Kidney (tissue), 14 donors: Measurements from ENCODE around the gene PNPLA5. TPM values are rescaled to one million over a fixed set of nuclear protein-coding genes. Genes with fewer than 3 reads are reported as not detected.
A peak's percentile ranks its signal among the peaks of the same experiment; 100 is the strongest.

Source experiments
- DNase-seq, 5 donors: peaks; one replicate each; pipeline ENCODE4 v3.0.0-alpha.2; 2013 to 2020
- FAIRE-seq: peaks from 2 replicates; lab custom pipeline; 2012; peaks lifted over from hg19 to GRCh38; lab: Jason Lieb, UNC
- H3K27ac ChIP-seq, 2 donors: one replicate each; pipeline ENCODE4 v1.7.0; 2013; ENCODE audit warnings: low read depth in 2 of 2, low read length in 2 of 2, inconsistent platforms in 1 of 2
- H3K27me3 ChIP-seq: one replicate; pipeline ENCODE4 v1.7.1; 2013; ENCODE audit warnings: low read length, inconsistent platforms; ENCODE audit not compliant: control insufficient read depth, insufficient read depth
- H3K36me3 ChIP-seq, 3 donors: one replicate each; pipeline versions ENCODE4 v1.7.0 to v1.7.1; 2013; ENCODE audit warnings: low read length in 3 of 3, control low read depth in 1 of 3, inconsistent platforms in 1 of 3; ENCODE audit not compliant: insufficient read depth in 3 of 3, control insufficient read depth in 2 of 3
- H3K4me1 ChIP-seq, 3 donors: one replicate each; pipeline versions ENCODE4 v1.7.0 to v1.7.1; 2013; ENCODE audit warnings: low read length in 3 of 3, inconsistent platforms in 1 of 3, low read depth in 1 of 3; ENCODE audit not compliant: control insufficient read depth in 2 of 3, insufficient read depth in 2 of 3
- H3K4me3 ChIP-seq, 3 donors: one replicate each; pipeline versions ENCODE4 v1.7.0 to v1.8.1; 2013; ENCODE audit warnings: low read length in 3 of 3, control low read depth in 1 of 3, inconsistent platforms in 1 of 3
- H3K9ac ChIP-seq, 3 donors: one replicate each; pipeline versions ENCODE4 v1.7.0 to v1.7.1; 2013; ENCODE audit warnings: low read length in 3 of 3, control low read depth in 1 of 3, inconsistent platforms in 1 of 3
- H3K9me3 ChIP-seq, 3 donors: one replicate each; pipeline versions ENCODE4 v1.7.0 to v1.7.1; 2013; ENCODE audit warnings: low read length in 3 of 3, control low read depth in 1 of 3, inconsistent platforms in 1 of 3; ENCODE audit not compliant: control insufficient read depth in 2 of 3, insufficient read depth in 1 of 3
- intact Hi-C: fragments of 100-400 bp; cut with DNase I; formaldehyde crosslinking; loops from one replicate; pipeline ENCODE4 v1.11.1; 2022
- polyA plus RNA-seq: library from polyadenylated mRNA; stranded (reverse); fragments of 350-450 nt; fragmentation: Illumina TruSeq; extraction: RNeasy Lipid Tissue Mini Kit (QIAGEN cat#74804); gene quantifications from one replicate; pipeline ENCODE4 v1.2.3, GENCODE V29; 2014; ENCODE audit warnings: low read depth, low replicate concordance; ENCODE audit not compliant: insufficient read depth
- total RNA-seq: library from RNA; stranded (reverse); fragmentation: NEBNext Ultra II Directional; extraction: Animal tissue kit (Norgen Biotek cat#: 25700); gene quantifications from one replicate; pipeline ENCODE4 v1.2.1, GENCODE V29; 2021
- TF ChIP-seq, protein P1 (sequence below): IDR thresholded peaks from 3 replicates; pipeline ENCODE4 v1.5.1; 2012; ENCODE audit warnings: mild to moderate bottlenecking, moderate library complexity, borderline replicate concordance; ENCODE audit not compliant: insufficient read depth; ENCODE audit errors: extremely low read depth
- donor health status: control.
- donor health status: control.
- donor health status: control.
- donor health status: control.
- donor health status: control.
- donor health status: DM: yes; HTN: yes; CAD: no.
- donor health status: Normal renal cell carcinoma (clear cell type).

Gene PNPLA5
- total and polyA plus RNA-seq, 2 donors from 2014 or later, result not detected

DNA sequence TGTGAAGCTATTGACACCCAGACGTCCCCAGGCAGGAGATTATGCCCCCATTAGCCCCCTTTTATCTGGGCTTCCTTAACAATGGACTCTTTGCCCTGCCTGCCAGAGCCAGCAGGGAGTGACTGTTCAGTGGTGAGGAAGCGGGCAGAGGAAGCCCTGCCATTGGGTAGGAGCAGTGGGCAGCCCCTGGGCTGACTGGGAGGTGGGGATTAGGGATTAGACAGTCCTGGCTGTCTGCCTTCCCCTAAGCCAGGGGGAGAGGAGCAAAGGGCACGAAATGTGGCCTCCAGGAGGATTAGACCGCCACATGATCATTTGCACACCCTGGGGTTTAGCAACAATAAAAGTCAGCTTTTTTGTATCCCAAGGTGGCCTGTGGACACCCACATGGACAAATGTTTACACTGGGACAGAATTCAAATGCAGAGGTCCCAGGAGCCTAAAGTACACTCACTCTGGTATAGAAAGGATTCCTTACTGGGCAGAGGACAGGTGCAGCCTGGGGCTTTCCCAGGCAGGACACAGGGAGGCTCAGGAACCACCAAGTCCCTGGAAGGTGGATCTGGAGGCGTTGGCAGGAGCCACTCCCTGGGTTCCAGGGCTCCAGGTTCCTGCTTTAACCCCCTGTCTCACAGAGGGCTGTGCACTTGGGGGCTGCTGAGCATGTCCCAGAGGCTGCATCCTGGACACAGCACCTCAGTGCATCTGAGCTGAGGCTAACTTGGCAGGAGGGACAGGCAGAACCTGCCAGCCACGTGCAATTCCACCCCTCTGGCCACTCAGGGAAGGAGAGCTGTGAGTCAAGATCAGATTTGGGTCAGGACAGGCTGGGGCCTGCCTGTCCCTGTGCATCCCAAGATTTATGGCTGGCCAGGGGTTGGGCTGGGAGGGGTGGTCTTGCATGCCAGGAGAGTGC, 33.9 kb upstream of the PNPLA5 start:
- Histone ChIP-seq H3K27me3 (no peaks in the 10 kb centered on the region), H3K27ac (peak overlapping the region; percentile 2 to 51), H3K4me1 (peaks cover 0 to 7% (median 6%) of the 10 kb centered on the region in 3 donors), H3K4me3 (peak overlapping the region in 1 of 3 donors; percentile 62), H3K9me3 (no peaks in the 10 kb centered on the region), H3K36me3 (peaks cover 0 to 5% (median 0%) of the 10 kb centered on the region in 3 donors), H3K9ac (no peak overlapping the region)
- peak in 2 of 5 donors; percentile 21 for DNase-seq
- TF ChIP-seq, protein P1, sequence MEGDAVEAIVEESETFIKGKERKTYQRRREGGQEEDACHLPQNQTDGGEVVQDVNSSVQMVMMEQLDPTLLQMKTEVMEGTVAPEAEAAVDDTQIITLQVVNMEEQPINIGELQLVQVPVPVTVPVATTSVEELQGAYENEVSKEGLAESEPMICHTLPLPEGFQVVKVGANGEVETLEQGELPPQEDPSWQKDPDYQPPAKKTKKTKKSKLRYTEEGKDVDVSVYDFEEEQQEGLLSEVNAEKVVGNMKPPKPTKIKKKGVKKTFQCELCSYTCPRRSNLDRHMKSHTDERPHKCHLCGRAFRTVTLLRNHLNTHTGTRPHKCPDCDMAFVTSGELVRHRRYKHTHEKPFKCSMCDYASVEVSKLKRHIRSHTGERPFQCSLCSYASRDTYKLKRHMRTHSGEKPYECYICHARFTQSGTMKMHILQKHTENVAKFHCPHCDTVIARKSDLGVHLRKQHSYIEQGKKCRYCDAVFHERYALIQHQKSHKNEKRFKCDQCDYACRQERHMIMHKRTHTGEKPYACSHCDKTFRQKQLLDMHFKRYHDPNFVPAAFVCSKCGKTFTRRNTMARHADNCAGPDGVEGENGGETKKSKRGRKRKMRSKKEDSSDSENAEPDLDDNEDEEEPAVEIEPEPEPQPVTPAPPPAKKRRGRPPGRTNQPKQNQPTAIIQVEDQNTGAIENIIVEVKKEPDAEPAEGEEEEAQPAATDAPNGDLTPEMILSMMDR, result no peak
- intact Hi-C loops, result no loop called here
- no peak for FAIRE-seq

DNA sequence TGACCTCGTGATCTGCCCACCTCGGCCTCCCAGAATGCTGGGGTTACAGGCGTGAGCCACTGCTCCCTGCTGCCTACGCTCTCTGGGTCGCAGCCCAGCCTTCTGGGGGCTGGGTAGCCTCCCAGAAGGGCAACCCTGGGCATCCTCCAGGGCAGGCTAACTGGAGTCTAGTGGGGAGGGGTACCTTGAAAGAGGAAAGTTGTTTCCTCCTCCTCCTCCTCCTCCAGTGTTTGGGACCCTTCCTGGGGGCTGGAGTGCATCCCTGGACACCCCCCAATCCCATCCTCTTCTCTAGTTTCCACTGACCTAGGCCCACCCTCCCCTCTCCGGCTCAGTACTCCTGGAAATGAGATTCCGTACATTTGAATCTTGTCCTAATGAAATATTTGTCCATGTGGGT, 33.1 kb upstream of the PNPLA5 start:
- peak overlapping the region; percentile 2 to 51 for H3K27ac ChIP-seq
- intact Hi-C loops, result no loop called here
- H3K9me3 ChIP-seq, result no peaks in the 10 kb centered on the region
- H3K9ac ChIP-seq, result no peak overlapping the region
- peaks cover 0 to 1% (median 0%) of the 10 kb centered on the region in 3 donors for H3K36me3 ChIP-seq
- peak overlapping the region in 2 of 3 donors; percentile 29 to 62 for H3K4me3 ChIP-seq
- TF ChIP-seq, protein P1, result no peak
- H3K4me1 ChIP-seq, result peaks cover 0 to 7% (median 6%) of the 10 kb centered on the region in 3 donors
- H3K27me3 ChIP-seq, result no peaks in the 10 kb centered on the region
- FAIRE-seq (no peak), DNase-seq (no peak)

GRCh38 chr22:43923631-43924464, 32.0 kb upstream of the PNPLA5 start, which contains the start of gene PNPLA3:
PNPLA3 (plus strand) TSS chr22:43923805; CDS start chr22:43923912, 107 bp downstream.
- Histone ChIP-seq H3K4me3 (peak within 1 kb of the TSS; percentile 44 to 57 (median 53)), H3K4me1 (peaks cover 0 to 7% (median 6%) of the 10 kb centered on the region in 3 donors), H3K27me3 (no peaks in the 10 kb centered on the region), H3K9ac (peak within 1 kb of the TSS in 2 of 3 donors; percentile 30 to 40), H3K9me3 (no peaks in the 10 kb centered on the region), H3K27ac (peak within 1 kb of the TSS in 1 of 2 donors; percentile 32), H3K36me3 (no peaks in the 10 kb centered on the region)
- DNase-seq (peak; percentile 94 to 97 (median 96)), FAIRE-seq (no peak)
- TF ChIP-seq, protein P1, result no peak
- intact Hi-C loops, result no loop called here
